ENCODE results near the gene HYAL3.
A peak's percentile ranks its signal among the peaks of the same experiment; 100 is the strongest.

The HYAL3 gene

GRCh38 chr3:50267280-50267913 lies 31.8 kb downstream of the HYAL3 start:
- TF ChIP-seq CTCF (IDR thresholded peaks at IDR 0.05; ENCODE audit: insufficient read depth, low read length, missing control alignments): no peak
- DNase-seq (ENCODE audit: low read depth, low spot score): no peak
- H3K4me3 ChIP-seq (ENCODE audit: low read depth, low read length): peak overlapping the region; percentile 57
- POLR2A ChIA-PET: interaction anchor here (0.7 to 2.0 kb wide), 3 partner anchors 21 to 31 kb away, joined by 3 to 10 read pairs (median 10); partner anchors contain the start of genes GNAI2 and IFRD2
- CTCF ChIA-PET: interaction anchor here (22.2 to 40.0 kb wide), 2 partner anchors 29 to 74 kb away, joined by 303 to 1609 read pairs; partner anchors contain the start of genes GNAI2 and GNAT1

- no peak for TF ChIP-seq CTCF (IDR thresholded peaks at IDR 0.05; ENCODE audit: insufficient read depth, low read length, missing control alignments)
- CTCF ChIA-PET: interaction anchor here (1.4 to 40.0 kb wide), 3 partner anchors 8 to 73 kb away, joined by 9 to 1609 read pairs (median 303); partner anchors contain the start of genes GNAI2 and GNAT1
- H3K4me3 ChIP-seq (ENCODE audit: low read depth, low read length): peak overlapping the region; percentile 57
- no peak for DNase-seq (ENCODE audit: low read depth, low spot score)
- POLR2A ChIA-PET: interaction anchor here (1.9 to 2.0 kb wide), 2 partner anchors 20 to 31 kb away, joined by 10 read pairs; partner anchors contain the start of gene GNAI2
These were observed 32.4 kb downstream of the HYAL3 start for GRCh38 chr3:50266836-50267235.

GRCh38 chr3:50266017-50266416 lies 33.2 kb downstream of the HYAL3 start:
- TF ChIP-seq CTCF (IDR thresholded peaks at IDR 0.05; ENCODE audit: insufficient read depth, low read length, missing control alignments): no peak
- POLR2A ChIA-PET: interaction anchor here (2.0 to 2.2 kb wide), 2 partner anchors 19 to 30 kb away, joined by 9 to 10 read pairs; partner anchors contain the start of gene GNAI2
- DNase-seq (ENCODE audit: low read depth, low spot score): no peak
- CTCF ChIA-PET: interaction anchor here (0.8 to 40.0 kb wide), 4 partner anchors 9 to 145 kb away, joined by 3 to 1609 read pairs (median 156); partner anchors contain the start of genes GNAI2 and GNAT1
- no peak overlapping the region for H3K4me3 ChIP-seq (ENCODE audit: low read depth, low read length)

GRCh38 chr3:50265571-50265970 lies 33.6 kb downstream of the HYAL3 start:
- ChIA-PET CTCF (interaction anchor here (0.8 to 40.0 kb wide), 5 partner anchors 9 to 144 kb away, joined by 3 to 1609 read pairs (median 9); partner anchors contain the start of genes GNAI2 and GNAT1), POLR2A (interaction anchor here (2.0 to 2.9 kb wide), 3 partner anchors 19 to 30 kb away, joined by 9 to 14 read pairs (median 10); partner anchors contain the start of gene GNAI2)
- TF ChIP-seq CTCF (IDR thresholded peaks at IDR 0.05; ENCODE audit: insufficient read depth, low read length, missing control alignments): no peak
- DNase-seq (ENCODE audit: low read depth, low spot score): no peak
- no peak overlapping the region for H3K4me3 ChIP-seq (ENCODE audit: low read depth, low read length)

GRCh38 chr3:50264964-50265485 lies 34.2 kb downstream of the HYAL3 start:
- no peak for DNase-seq (ENCODE audit: low read depth, low spot score)
- H3K4me3 ChIP-seq (ENCODE audit: low read depth, low read length): no peak overlapping the region
- POLR2A ChIA-PET: interaction anchor here (0.5 to 2.9 kb wide), 9 partner anchors 11 to 336 kb away, joined by 3 to 14 read pairs (median 5); partner anchors contain the start of genes GNAI2 and MON1A
- TF ChIP-seq CTCF (IDR thresholded peaks at IDR 0.05; ENCODE audit: insufficient read depth, low read length, missing control alignments): no peak
- CTCF ChIA-PET: interaction anchor here (0.8 to 40.0 kb wide), 5 partner anchors 8 to 72 kb away, joined by 3 to 1609 read pairs (median 7); partner anchors contain the start of genes GNAI2 and GNAT1
